A549 (cell line): ENCODE data around the gene ZP2. TPM values are rescaled to one million over a fixed set of nuclear protein-coding genes. Genes with fewer than 3 reads are reported as not detected.

Source experiments
- ATAC-seq, 2 experiments: fragments of 200-7000 bp in 1 of 2; fragments of >200 bp in 1 of 2; cut with Nextera tagmentation in 1 of 2; cut with Tn5 transposase in 1 of 2; 3 replicates each; pipeline versions ENCODE4 v1.8.0 to v1.9.1; 2018 to 2020; ENCODE audit warnings: mild to moderate bottlenecking in 1 of 2, moderate library complexity in 1 of 2
- CTCF ChIA-PET: fragments of 300-600 bp; sonication (Branson Sonifier 250); formaldehyde crosslinking; extraction: SDS; loops from one replicate; lab custom pipeline; 2021; ENCODE audit warnings: antibody characterized with exemption, inconsistent platforms; lab: Yijun Ruan, JAX
- POLR2A ChIA-PET: fragments of 350-600 bp; formaldehyde crosslinking; extraction: SDS; loops from one replicate; lab custom pipeline; 2021; ENCODE audit warnings: antibody characterized with exemption, inconsistent platforms; lab: Yijun Ruan, JAX
- DNase-seq, 2 experiments: peaks; one replicate each; pipeline versions ENCODE4 v3.0.0 to v3.0.0-alpha.2; 2011 to 2016; ENCODE audit warnings: low read depth in 1 of 2, low spot score in 1 of 2
- FAIRE-seq: peaks from 2 replicates; lab custom pipeline; 2011; peaks lifted over from hg19 to GRCh38; lab: Jason Lieb, UNC
- H3K27ac ChIP-seq, 2 experiments: fragments of >200 bp; sonication (Bioruptor Twin); formaldehyde crosslinking; 3 replicates each; pipeline ENCODE4 v1.5.1; 2016 to 2017
- H3K4me1 ChIP-seq: fragments of >200 bp; sonication (Bioruptor Twin); formaldehyde crosslinking; 3 replicates; pipeline ENCODE4 v1.6.1; 2016
- H3K4me2 ChIP-seq: fragments of >200 bp; sonication (Bioruptor Twin); formaldehyde crosslinking; 3 replicates; pipeline ENCODE4 v1.6.1; 2016
- H3K4me3 ChIP-seq: fragments of >200 bp; sonication (Bioruptor Twin); formaldehyde crosslinking; 3 replicates; pipeline ENCODE4 v1.5.1; 2016
- H3K9me3 ChIP-seq: fragments of >200 bp; sonication (Bioruptor Twin); formaldehyde crosslinking; 3 replicates; pipeline ENCODE4 v1.6.1; 2016
- CBX8 ChIP-seq: fragments of 200-600 bp; sonication (generic); IDR thresholded peaks from 2 replicates; pipeline ENCODE4 v1.6.1; 2016
- CEBPB ChIP-seq, 2 experiments: fragments of >200 bp in 1 of 2; sonication (Bioruptor Twin) in 1 of 2; formaldehyde crosslinking in 1 of 2; IDR thresholded peaks; 2 replicates each; pipeline ENCODE4 v1.6.1; 2012 to 2016
- CHD4 ChIP-seq: fragments of 200-600 bp; sonication (generic); IDR thresholded peaks from 2 replicates; pipeline ENCODE4 v1.6.1; 2016; ENCODE audit warnings: antibody characterized with exemption, mild to moderate bottlenecking, borderline replicate concordance
- CTCF ChIP-seq: fragments of >200 bp; sonication (Bioruptor Twin); formaldehyde crosslinking; IDR thresholded peaks from 3 replicates; pipeline ENCODE4 v1.5.1; 2016
- EHF ChIP-seq: fragments of 250-450 bp; sonication (Bioruptor Pico); IDR thresholded peaks from 2 replicates; pipeline ENCODE4 v1.5.0; 2020; ENCODE audit warnings: mild to moderate bottlenecking
- ELK1 ChIP-seq: fragments of 150-350 bp; IDR thresholded peaks from 2 replicates; pipeline ENCODE4 v1.6.1; 2014; ENCODE audit warnings: low read depth, mild to moderate bottlenecking, low read length
- FOSB ChIP-seq: fragments of 250-450 bp; sonication (Bioruptor Pico); IDR thresholded peaks from 2 replicates; pipeline ENCODE4 v1.5.0; 2020; ENCODE audit warnings: mild to moderate bottlenecking, moderate library complexity
- FOXS1 ChIP-seq: fragments of 250-450 bp; sonication (Bioruptor Pico); IDR thresholded peaks from 2 replicates; pipeline ENCODE4 v1.5.0; 2020; ENCODE audit warnings: mild to moderate bottlenecking, moderate library complexity
- HDAC2 ChIP-seq: fragments of 200-600 bp; sonication (generic); IDR thresholded peaks from 2 replicates; pipeline ENCODE4 v1.6.1; 2016
- HMGXB4 ChIP-seq: fragments of 250-450 bp; sonication (Bioruptor Pico); IDR thresholded peaks from 2 replicates; pipeline ENCODE4 v1.5.0; 2021; ENCODE audit warnings: mild to moderate bottlenecking, moderate library complexity, borderline replicate concordance
- MAFK ChIP-seq: fragments of 450-650 bp; IDR thresholded peaks from 2 replicates; pipeline ENCODE4 v1.6.1; 2014; ENCODE audit not compliant: partially characterized antibody
- MYC ChIP-seq: IDR thresholded peaks from 2 replicates; pipeline ENCODE4 v1.6.1; 2012; ENCODE audit warnings: mild to moderate bottlenecking, inconsistent platforms, low read length, improper control_type of control experiment, borderline replicate concordance
- NR3C1 ChIP-seq: fragments of >200 bp; sonication (Bioruptor Twin); formaldehyde crosslinking; IDR thresholded peaks from 3 replicates; pipeline ENCODE4 v1.6.1; 2017
- PBX3 ChIP-seq: IDR thresholded peaks from 2 replicates; pipeline ENCODE4 v1.6.1; 2012
- USF2 ChIP-seq: fragments of 450-650 bp; IDR thresholded peaks from 2 replicates; pipeline ENCODE4 v1.6.1; 2014; ENCODE audit warnings: antibody characterized with exemption
- ZC3H11A ChIP-seq: fragments of 450-650 bp; IDR thresholded peaks from 2 replicates; pipeline ENCODE4 v1.6.1; 2014; ENCODE audit warnings: antibody characterized with exemption, mild to moderate bottlenecking
- ZFP36 ChIP-seq: fragments of 450-650 bp; IDR thresholded peaks from 2 replicates; pipeline ENCODE4 v1.6.1; 2014; ENCODE audit warnings: borderline replicate concordance; ENCODE audit not compliant: partially characterized antibody
- ZNF302 ChIP-seq: fragments of 250-450 bp; sonication (Bioruptor Pico); IDR thresholded peaks from 2 replicates; pipeline ENCODE4 v1.9.0; 2021; ENCODE audit warnings: inconsistent platforms, mild to moderate bottlenecking, moderate library complexity
- ZSCAN20 ChIP-seq: fragments of 250-450 bp; sonication (Bioruptor Pico); IDR thresholded peaks from 2 replicates; pipeline ENCODE4 v1.8.0; 2022; ENCODE audit warnings: mild to moderate bottlenecking, moderate library complexity
- WGBS: methylation state at CpG from one replicate; pipeline ENCODE4 v1.1.6; 2017; ENCODE audit errors: missing lambda C conversion rate; 5-methylcytosine and 5-hydroxymethylcytosine counted together
- polyA plus RNA-seq, 4 experiments: library from polyadenylated mRNA; depleted of rRNA in 3 of 4; stranded (reverse); fragments of >200 nt; fragmentation: RNase III in 1 of 4; extraction: RNeasy Plus Mini Kit Qiagen cat#74134 plus additional on column Dnase treatment in 1 of 4; gene quantifications; 2 replicates in 3 of 4; 3 replicates in 1 of 4; pipeline ENCODE4 v1.2.3, GENCODE V29; 2011 to 2017
- TF ChIP-seq, protein P1 (sequence below): fragments of >200 bp; sonication (Bioruptor Twin); formaldehyde crosslinking; IDR thresholded peaks from 3 replicates; pipeline ENCODE4 v1.6.1; 2016

ZP2 gene
- polyA plus RNA-seq, 2 of the 4 experiments (the other 2 are of a cell fraction): not detected

GRCh38 chr16:21219551-21219950 lies 8.2 kb upstream of the ZP2 start:
- ATAC-seq (no peak), FAIRE-seq (no peak), DNase-seq (no peak)
- Histone ChIP-seq H3K4me2 (no peak overlapping the region), H3K27ac (no peak overlapping the region), H3K9me3 (no peaks in the 10 kb centered on the region), H3K4me1 (peaks cover 18% of the 10 kb centered on the region), H3K4me3 (no peak overlapping the region)
- 94% methylated on average over 2 of the region's 2 CpGs for WGBS
- TF ChIP-seq HDAC2 (no peak), ZNF302 (CRISPR knock-in tag) (no peak), PBX3 (no peak), FOSB (CRISPR knock-in tag) (no peak), ELK1 (no peak), MYC (no peak), MAFK (no peak), CHD4 (no peak), ZC3H11A (no peak), EHF (no peak), USF2 (no peak), CBX8 (no peak), HMGXB4 (CRISPR knock-in tag) (no peak), FOXS1 (CRISPR knock-in tag) (no peak), NR3C1 (no peak), ZSCAN20 (no peak), CTCF (no peak)
- TF ChIP-seq, protein P1, sequence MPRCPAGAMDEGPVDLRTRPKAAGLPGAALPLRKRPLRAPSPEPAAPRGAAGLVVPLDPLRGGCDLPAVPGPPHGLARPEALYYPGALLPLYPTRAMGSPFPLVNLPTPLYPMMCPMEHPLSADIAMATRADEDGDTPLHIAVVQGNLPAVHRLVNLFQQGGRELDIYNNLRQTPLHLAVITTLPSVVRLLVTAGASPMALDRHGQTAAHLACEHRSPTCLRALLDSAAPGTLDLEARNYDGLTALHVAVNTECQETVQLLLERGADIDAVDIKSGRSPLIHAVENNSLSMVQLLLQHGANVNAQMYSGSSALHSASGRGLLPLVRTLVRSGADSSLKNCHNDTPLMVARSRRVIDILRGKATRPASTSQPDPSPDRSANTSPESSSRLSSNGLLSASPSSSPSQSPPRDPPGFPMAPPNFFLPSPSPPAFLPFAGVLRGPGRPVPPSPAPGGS: no peak
- POLR2A ChIA-PET: no interaction called here
- CTCF ChIA-PET: interaction anchor here (0.9 to 3.0 kb wide), 3 partner anchors 16 to 1081 kb away, joined by 3 to 8 read pairs (median 3); no protein-coding TSS in a partner anchor

DNA sequence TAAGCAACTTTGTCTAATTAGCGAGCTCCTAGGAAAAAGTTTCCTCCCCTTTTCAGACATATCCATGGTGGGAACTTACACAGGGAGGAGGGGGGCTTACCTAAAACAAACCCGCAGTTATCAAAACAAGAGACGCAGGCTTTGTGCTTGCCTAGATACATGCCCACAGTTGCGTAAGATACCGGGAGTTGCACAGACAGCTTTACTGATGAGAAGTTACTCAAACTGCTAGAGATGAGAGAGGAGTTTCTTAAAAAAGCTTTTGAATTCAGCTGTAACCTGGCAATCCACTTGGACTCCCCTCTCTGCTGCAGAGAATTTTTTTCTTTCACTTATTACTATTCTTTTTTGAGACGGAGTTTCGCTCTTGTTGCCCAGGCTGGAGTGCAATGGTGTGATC lies 6.8 kb upstream of the ZP2 start:
- no peak for FAIRE-seq

More for the DNA sequence above, 6.8 kb upstream of the ZP2 start:
- CTCF ChIA-PET: interaction anchor here (0.9 kb wide), 1 partner anchor 11 kb away, joined by 3 read pairs; no protein-coding TSS in a partner anchor
- H3K4me2 ChIP-seq: no peak overlapping the region
- WGBS: 69% methylated on average over 7 of the region's 7 CpGs
- DNase-seq: no peak
- peaks cover 16% of the 10 kb centered on the region for H3K4me1 ChIP-seq
- TF ChIP-seq PBX3 (no peak), ZC3H11A (no peak), CEBPB (IDR thresholded peaks at IDR 0.05) (peak; percentile 7 to 19; a peak in 2 of 4 replicates), ZFP36 (no peak)
- H3K4me3 ChIP-seq: no peak overlapping the region
- H3K27ac ChIP-seq: no peak overlapping the region
- ATAC-seq: no peak
- H3K9me3 ChIP-seq: no peaks in the 10 kb centered on the region
- POLR2A ChIA-PET: no interaction called here
